Right atrium auricular region (tissue), 2 donors: ENCODE results near the gene SOX18. TPM values are rescaled to one million over a fixed set of nuclear protein-coding genes. Genes with fewer than 3 reads are reported as not detected.

Experiments used
- DNase-seq: peaks from one replicate; pipeline ENCODE4 v3.0.0-alpha.2; 2019; ENCODE audit warnings: low spot score
- H3K27ac ChIP-seq, 2 donors: fragments of 200-600 bp; sonication (generic); 1 replicate in 1 of 2; 2 replicates in 1 of 2; pipeline ENCODE4 v1.5.1; 2016 to 2019
- H3K27me3 ChIP-seq, 2 donors: fragments of 200-600 bp; sonication (generic); one replicate each; pipeline versions ENCODE4 v1.5.1 to v1.6.0; 2017 to 2019
- H3K36me3 ChIP-seq: fragments of 200-600 bp; sonication (generic); one replicate; pipeline ENCODE4 v1.5.1; 2016
- H3K4me1 ChIP-seq, 2 donors: fragments of 200-600 bp; sonication (generic); one replicate each; pipeline versions ENCODE4 v1.5.1 to v1.6.0; 2017 to 2019
- H3K4me3 ChIP-seq, 2 donors: fragments of 200-600 bp; sonication (generic); 1 replicate in 1 of 2; 2 replicates in 1 of 2; pipeline ENCODE4 v1.5.1; 2017 to 2019; ENCODE audit warnings: mild to moderate bottlenecking in 1 of 2, moderate library complexity in 1 of 2
- H3K9me3 ChIP-seq, 2 donors: fragments of 200-600 bp; sonication (generic); one replicate each; pipeline ENCODE4 v1.5.1; 2019
- total RNA-seq, 2 donors: library from RNA; depleted of rRNA; stranded (reverse); fragments of >200 nt; gene quantifications; one replicate each; pipeline ENCODE4 v1.1.0, GENCODE V29; 2016
- TF ChIP-seq, protein P1 (sequence below), 2 donors: fragments of 200-600 bp; sonication (generic); IDR thresholded peaks; one replicate each; pipeline ENCODE4 v1.5.1; 2019; ENCODE audit warnings: antibody characterized with exemption in 2 of 2

The SOX18 gene
- total RNA-seq, 2 donors from 2014 or later = 15.1 to 17.2 TPM

GRCh38 chr20:64075556-64075955 lies 26.1 kb upstream of the SOX18 start:
- Histone ChIP-seq H3K36me3 (peaks cover 16% of the 10 kb centered on the region), H3K4me1 (peaks cover 0 to 32% of the 10 kb centered on the region in 2 donors), H3K9me3 (no peaks in the 10 kb centered on the region), H3K4me3 (no peak overlapping the region), H3K27ac (no peak overlapping the region), H3K27me3 (no peaks in the 10 kb centered on the region)
- TF ChIP-seq, protein P1, sequence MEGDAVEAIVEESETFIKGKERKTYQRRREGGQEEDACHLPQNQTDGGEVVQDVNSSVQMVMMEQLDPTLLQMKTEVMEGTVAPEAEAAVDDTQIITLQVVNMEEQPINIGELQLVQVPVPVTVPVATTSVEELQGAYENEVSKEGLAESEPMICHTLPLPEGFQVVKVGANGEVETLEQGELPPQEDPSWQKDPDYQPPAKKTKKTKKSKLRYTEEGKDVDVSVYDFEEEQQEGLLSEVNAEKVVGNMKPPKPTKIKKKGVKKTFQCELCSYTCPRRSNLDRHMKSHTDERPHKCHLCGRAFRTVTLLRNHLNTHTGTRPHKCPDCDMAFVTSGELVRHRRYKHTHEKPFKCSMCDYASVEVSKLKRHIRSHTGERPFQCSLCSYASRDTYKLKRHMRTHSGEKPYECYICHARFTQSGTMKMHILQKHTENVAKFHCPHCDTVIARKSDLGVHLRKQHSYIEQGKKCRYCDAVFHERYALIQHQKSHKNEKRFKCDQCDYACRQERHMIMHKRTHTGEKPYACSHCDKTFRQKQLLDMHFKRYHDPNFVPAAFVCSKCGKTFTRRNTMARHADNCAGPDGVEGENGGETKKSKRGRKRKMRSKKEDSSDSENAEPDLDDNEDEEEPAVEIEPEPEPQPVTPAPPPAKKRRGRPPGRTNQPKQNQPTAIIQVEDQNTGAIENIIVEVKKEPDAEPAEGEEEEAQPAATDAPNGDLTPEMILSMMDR (IDR thresholded peaks at IDR 0.05) = no peak
- DNase-seq = no peak

DNA sequence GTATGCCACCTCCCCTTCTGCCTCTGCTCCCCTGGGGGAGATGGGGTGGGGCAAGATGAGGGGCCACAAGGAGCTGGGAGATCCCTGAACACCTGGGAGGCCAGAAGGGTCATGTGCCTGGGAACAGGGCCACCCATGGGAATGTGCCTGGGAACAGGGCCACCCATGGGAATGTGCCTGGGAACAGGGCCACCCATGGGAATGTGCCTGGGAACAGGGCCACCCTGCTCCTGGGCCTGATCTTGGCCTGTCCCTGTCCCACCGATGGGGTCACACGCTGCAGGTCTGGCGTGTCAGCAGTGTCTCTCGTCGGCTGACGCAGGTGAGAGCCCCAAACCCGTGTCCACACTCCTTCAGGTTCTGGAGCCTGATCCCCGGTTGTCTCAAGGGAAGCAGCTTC lies 25.5 kb upstream of the SOX18 start:
- Histone ChIP-seq H3K4me3 (no peak overlapping the region), H3K4me1 (peaks cover 0 to 26% of the 10 kb centered on the region in 2 donors), H3K27ac (no peak overlapping the region), H3K27me3 (no peaks in the 10 kb centered on the region), H3K36me3 (peaks cover 16% of the 10 kb centered on the region), H3K9me3 (no peaks in the 10 kb centered on the region)
- no peak for DNase-seq
- TF ChIP-seq, protein P1 (IDR thresholded peaks at IDR 0.05) = no peak

DNA sequence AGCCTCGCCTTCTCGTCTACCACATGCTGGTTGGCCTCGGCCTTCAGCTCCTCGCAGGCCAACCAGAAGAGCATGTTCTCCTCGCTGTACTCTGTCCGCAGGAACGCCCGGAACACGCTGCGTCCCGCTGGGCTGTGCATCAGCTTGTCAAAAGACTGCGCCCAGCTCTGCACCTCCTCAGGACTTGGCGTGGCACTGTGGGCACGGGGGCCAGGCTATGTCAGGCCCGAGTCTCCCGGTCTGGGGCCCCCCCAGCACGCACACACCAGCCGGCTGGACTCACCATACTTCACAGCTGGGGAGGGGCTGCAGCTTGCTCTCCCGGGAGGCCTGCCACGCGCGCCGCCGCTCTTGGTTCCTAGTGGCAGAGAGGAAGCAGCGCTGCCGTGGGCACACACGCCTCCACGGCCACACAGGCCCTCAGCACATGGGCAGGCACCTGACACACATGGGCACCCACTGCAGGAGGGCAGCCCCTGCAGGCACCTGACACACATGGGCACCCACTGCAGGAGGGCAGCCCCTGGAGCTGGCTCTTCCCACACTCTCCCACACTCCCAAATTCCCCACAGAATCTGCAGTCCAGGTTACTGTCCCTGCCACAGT lies 24.8 kb upstream of the SOX18 start:
- H3K27ac ChIP-seq = no peak overlapping the region
- TF ChIP-seq, protein P1 (IDR thresholded peaks at IDR 0.05) = no peak
- H3K27me3 ChIP-seq = no peaks in the 10 kb centered on the region
- peaks cover 0 to 24% of the 10 kb centered on the region in 2 donors for H3K4me1 ChIP-seq
- H3K4me3 ChIP-seq = no peak overlapping the region
- H3K9me3 ChIP-seq = no peaks in the 10 kb centered on the region
- H3K36me3 ChIP-seq = peaks cover 16% of the 10 kb centered on the region
- no peak for DNase-seq

DNA sequence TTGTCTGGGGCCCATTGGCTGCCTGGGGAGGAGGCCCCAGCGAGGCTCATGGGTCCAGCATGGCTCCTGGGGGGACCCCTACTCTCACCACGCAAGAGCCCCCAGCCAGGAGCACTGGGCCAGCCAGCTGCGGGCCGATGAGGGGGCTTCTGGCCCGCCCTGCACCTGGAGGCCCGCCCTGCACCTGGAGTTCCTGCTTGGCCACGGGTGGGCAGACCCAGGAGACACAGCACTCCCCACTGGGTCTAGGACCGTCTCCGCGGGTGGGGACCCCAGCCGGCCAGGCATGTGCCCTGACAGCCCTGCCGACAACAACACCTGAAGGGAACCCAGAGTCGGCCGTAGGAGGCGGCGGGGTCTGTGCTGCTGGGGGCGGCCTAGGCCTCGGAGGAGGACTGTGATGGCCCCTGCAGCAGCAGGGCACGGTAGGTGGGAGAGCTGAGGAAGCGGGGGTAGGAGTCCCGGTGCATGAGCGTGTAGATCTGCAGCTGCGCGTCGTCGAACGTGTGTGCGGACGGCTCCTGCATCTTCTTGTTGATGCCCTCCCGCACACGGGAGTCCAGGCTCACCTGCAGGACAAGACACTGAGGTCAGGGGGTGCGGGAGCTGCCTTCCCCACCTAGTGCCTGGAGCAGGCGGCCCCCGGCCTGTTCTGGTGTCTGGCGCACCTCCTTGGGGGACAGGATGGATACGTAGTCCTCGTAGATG lies 24.2 kb upstream of the SOX18 start:
- H3K36me3 ChIP-seq = peaks cover 16% of the 10 kb centered on the region
- H3K4me1 ChIP-seq = peaks cover 0 to 17% of the 10 kb centered on the region in 2 donors
- no peak overlapping the region for H3K27ac ChIP-seq
- no peaks in the 10 kb centered on the region for H3K27me3 ChIP-seq
- DNase-seq = no peak
- no peak overlapping the region for H3K4me3 ChIP-seq
- TF ChIP-seq, protein P1 (IDR thresholded peaks at IDR 0.05) = no peak
- H3K9me3 ChIP-seq = no peaks in the 10 kb centered on the region

DNA sequence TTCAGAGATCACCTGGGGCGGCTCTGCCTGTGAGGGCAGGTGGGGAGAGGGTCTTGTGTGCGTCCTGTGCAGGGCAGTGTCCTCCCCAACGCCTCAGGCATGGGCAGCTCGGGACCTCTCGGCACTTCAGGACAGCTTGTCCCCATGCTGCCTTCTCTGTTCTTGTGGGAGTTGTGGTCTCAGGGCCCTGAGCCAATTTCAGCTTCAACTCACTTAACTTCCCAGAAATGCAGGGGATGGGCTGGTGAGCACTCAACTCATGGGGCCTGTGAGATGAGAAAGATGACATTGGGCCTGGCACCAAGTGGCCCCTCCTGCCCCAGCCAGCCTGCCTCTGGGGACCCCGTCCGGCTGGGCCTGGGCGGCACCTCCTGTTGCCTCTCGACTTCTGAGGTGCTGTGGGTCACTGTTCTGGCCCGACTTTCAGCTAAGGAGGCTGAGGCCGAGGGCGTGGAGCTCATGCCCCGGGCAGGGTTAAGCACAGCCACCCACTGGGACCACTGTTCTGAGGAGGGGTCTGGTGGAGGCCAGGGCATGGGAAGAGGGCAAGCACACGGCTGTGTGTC lies 23.1 kb upstream of the SOX18 start:
- no peak for DNase-seq
- H3K9me3 ChIP-seq = no peaks in the 10 kb centered on the region
- H3K4me3 ChIP-seq = no peak overlapping the region
- H3K27me3 ChIP-seq = no peaks in the 10 kb centered on the region
- H3K27ac ChIP-seq = no peak overlapping the region
- H3K4me1 ChIP-seq = peaks cover 0 to 8% of the 10 kb centered on the region in 2 donors
- TF ChIP-seq, protein P1 (IDR thresholded peaks at IDR 0.05) = no peak
- peaks cover 16% of the 10 kb centered on the region for H3K36me3 ChIP-seq
